NCI-H128 (cell line): ENCODE measurements around the gene RIC8A.
A peak's percentile ranks its signal among the peaks of the same experiment; 100 is the strongest.

ENCODE experiments used
- DNase-seq: peaks from one replicate; lab custom pipeline; 2025; ENCODE audit not compliant: unreplicated experiment; lab: John Stamatoyannopoulos, UW

RIC8A gene

GRCh38 chr11:203945-204586 is 3.4 kb upstream of the RIC8A start:
- DNase-seq = no peak

- DNase-seq = no peak
Observed at GRCh38 chr11:204587-205109, 2.9 kb upstream of the RIC8A start.

GRCh38 chr11:205221-206001 is 2.1 kb upstream of the RIC8A start:
- DNase-seq = no peak

- DNase-seq = no peak
Observed at GRCh38 chr11:206002-206384, 1.5 kb upstream of the RIC8A start.

- no peak for DNase-seq
Observed at GRCh38 chr11:206526-207207, 841 bp upstream of the RIC8A start.

GRCh38 chr11:207863-208180 is 314 bp downstream of the RIC8A start:
- no peak for DNase-seq

- peak; percentile 56 for DNase-seq
Observed at GRCh38 chr11:208181-208916, 841 bp downstream of the RIC8A start.

- no peak for DNase-seq
Observed at GRCh38 chr11:208917-209260, 1.4 kb downstream of the RIC8A start.

- DNase-seq = no peak
Observed at GRCh38 chr11:209275-210121, 2.0 kb downstream of the RIC8A start.

- no peak for DNase-seq
Observed at GRCh38 chr11:210122-210802, 2.8 kb downstream of the RIC8A start.

GRCh38 chr11:210803-211180 is 3.3 kb downstream of the RIC8A start:
- DNase-seq = no peak

GRCh38 chr11:211295-211694 is 3.8 kb downstream of the RIC8A start:
- no peak for DNase-seq

- DNase-seq = no peak
Observed at GRCh38 chr11:211741-212140, 4.2 kb downstream of the RIC8A start.

- no peak for DNase-seq
Observed at GRCh38 chr11:212150-213100, 4.9 kb downstream of the RIC8A start.

GRCh38 chr11:213111-213510 is 5.6 kb downstream of the RIC8A start:
- DNase-seq = no peak

- no peak for DNase-seq
Observed at GRCh38 chr11:214083-214482, 6.6 kb downstream of the RIC8A start.

- DNase-seq = no peak
Observed at GRCh38 chr11:215581-216037, 8.1 kb downstream of the RIC8A start.

GRCh38 chr11:216081-216974 is 8.8 kb downstream of the RIC8A start:
- no peak for DNase-seq
